Natural killer cell (primary cell): Measurements from ENCODE around the gene CNBP. TPM values are rescaled to one million over a fixed set of nuclear protein-coding genes. Genes with fewer than 3 reads are reported as not detected.

Experiments
- ATAC-seq, 3 donors: fragments of 150-1000 bp in 2 of 3; fragments of 200-7000 bp in 1 of 3; cut with Tn5 transposase; 1 replicate in 1 of 3; 2 replicates in 2 of 3; pipeline ENCODE4 v1.10.0; 2021; ENCODE audit warnings: mild to moderate bottlenecking in 2 of 3, moderate library complexity in 2 of 3
- DNase-seq, 2 donors: peaks; one replicate each; pipeline versions ENCODE4 v3.0.0 to v3.0.0-alpha.2; 2013 to 2021; ENCODE audit warnings: mixed read lengths in 1 of 2
- H3K27ac ChIP-seq: one replicate; pipeline ENCODE4 v1.5.1; 2013; ENCODE audit warnings: mild to moderate bottlenecking, low read length
- H3K27me3 ChIP-seq: one replicate; pipeline ENCODE4 v1.6.1; 2013; ENCODE audit warnings: low read length; ENCODE audit not compliant: control insufficient read depth, insufficient read depth
- H3K36me3 ChIP-seq: one replicate; pipeline ENCODE4 v1.6.1; 2013; ENCODE audit warnings: low read length; ENCODE audit not compliant: control insufficient read depth, insufficient read depth
- H3K4me1 ChIP-seq: one replicate; pipeline ENCODE4 v1.6.1; 2013; ENCODE audit warnings: low read length; ENCODE audit not compliant: control insufficient read depth, insufficient read depth
- H3K4me3 ChIP-seq: one replicate; pipeline ENCODE4 v1.5.1; 2013; ENCODE audit warnings: low read length
- H3K9me3 ChIP-seq: one replicate; pipeline ENCODE4 v1.6.1; 2013; ENCODE audit warnings: low read length; ENCODE audit not compliant: control insufficient read depth, insufficient read depth
- H3K27ac Mint-ChIP-seq, 2 donors: one replicate each; pipeline ENCODE4 v1.8.0; 2022; ENCODE audit warnings: mild to moderate bottlenecking in 2 of 2, mixed read lengths in 2 of 2, moderate library complexity in 1 of 2
- H3K27me3 Mint-ChIP-seq, 2 donors: one replicate each; pipeline ENCODE4 v1.8.0; 2022; ENCODE audit warnings: low read depth in 2 of 2, mixed read lengths in 2 of 2
- H3K36me3 Mint-ChIP-seq: one replicate; pipeline ENCODE4 v1.8.0; 2022; ENCODE audit warnings: mixed read lengths
- H3K4me1 Mint-ChIP-seq, 2 donors: one replicate each; pipeline ENCODE4 v1.8.0; 2022; ENCODE audit warnings: mixed read lengths in 2 of 2
- H3K4me3 Mint-ChIP-seq: one replicate; pipeline ENCODE4 v1.8.0; 2022; ENCODE audit warnings: mild to moderate bottlenecking, moderate library complexity, mixed read lengths
- H3K9me3 Mint-ChIP-seq, 2 donors: one replicate each; pipeline ENCODE4 v1.8.0; 2022; ENCODE audit warnings: mixed read lengths in 2 of 2
- WGBS: methylation state at CpG from one replicate; pipeline ENCODE4 v1.1.7; 2013; ENCODE audit warnings: missing lambda C conversion rate; ENCODE audit not compliant: insufficient coverage; 5-methylcytosine and 5-hydroxymethylcytosine counted together
- intact Hi-C: fragments of 100-400 bp; cut with micrococcal nuclease; formaldehyde crosslinking; loops from one replicate; pipeline ENCODE4 v1.14.2; 2022
- total RNA-seq, 4 donors: library from RNA; stranded (reverse); fragments of 120-200 nt in 1 of 4; gene quantifications; one replicate each; pipeline versions ENCODE4 v1.2.3 to v1.2.4, GENCODE V29; 2013 to 2022
- TF ChIP-seq, protein P1 (sequence below): fragments of 200-600 bp; IDR thresholded peaks from one replicate; pipeline ENCODE4 v1.8.0; 2022; ENCODE audit warnings: antibody characterized with exemption

CNBP gene
- total RNA-seq, 3 donors from 2014 or later (not counting 1 experiment from before 2014, with no cell fraction given), result 202 to 223 (median 211) TPM

DNA sequence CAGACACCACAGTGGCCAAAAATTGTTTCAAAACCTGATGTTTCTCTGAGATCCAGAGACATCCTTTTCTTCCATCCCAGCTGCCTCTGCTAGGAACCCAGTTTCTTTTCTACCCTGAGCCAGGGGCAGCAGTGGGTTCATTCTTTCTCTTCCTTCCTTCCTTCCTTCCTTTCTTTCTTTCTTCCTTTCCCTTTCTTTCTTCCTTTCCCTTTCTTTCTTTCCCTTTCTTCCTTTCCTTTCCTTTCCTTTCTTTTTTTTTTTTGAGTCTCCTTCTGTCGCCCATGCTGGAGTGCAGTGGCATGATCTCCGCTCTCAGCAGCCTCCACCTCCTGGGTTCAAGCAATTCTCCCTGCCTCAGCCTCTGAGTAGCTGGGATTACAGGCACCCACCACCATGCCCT, 35.0 kb upstream of the CNBP start:
- H3K4me1 ChIP-seq, result no peaks in the 10 kb centered on the region
- ATAC-seq (no peak), DNase-seq (no peak)
- no peak overlapping the region for H3K4me3 ChIP-seq
- H3K27ac ChIP-seq, result no peak overlapping the region
- Mint-ChIP-seq H3K27ac (no peak overlapping the region), H3K27me3 (peaks cover 0 to 3% of the 10 kb centered on the region in 2 donors), H3K4me1 (no peaks in the 10 kb centered on the region), H3K36me3 (no peaks in the 10 kb centered on the region), H3K4me3 (no peak overlapping the region), H3K9me3 (no peaks in the 10 kb centered on the region)
- no peaks in the 10 kb centered on the region for H3K9me3 ChIP-seq
- TF ChIP-seq, protein P1, sequence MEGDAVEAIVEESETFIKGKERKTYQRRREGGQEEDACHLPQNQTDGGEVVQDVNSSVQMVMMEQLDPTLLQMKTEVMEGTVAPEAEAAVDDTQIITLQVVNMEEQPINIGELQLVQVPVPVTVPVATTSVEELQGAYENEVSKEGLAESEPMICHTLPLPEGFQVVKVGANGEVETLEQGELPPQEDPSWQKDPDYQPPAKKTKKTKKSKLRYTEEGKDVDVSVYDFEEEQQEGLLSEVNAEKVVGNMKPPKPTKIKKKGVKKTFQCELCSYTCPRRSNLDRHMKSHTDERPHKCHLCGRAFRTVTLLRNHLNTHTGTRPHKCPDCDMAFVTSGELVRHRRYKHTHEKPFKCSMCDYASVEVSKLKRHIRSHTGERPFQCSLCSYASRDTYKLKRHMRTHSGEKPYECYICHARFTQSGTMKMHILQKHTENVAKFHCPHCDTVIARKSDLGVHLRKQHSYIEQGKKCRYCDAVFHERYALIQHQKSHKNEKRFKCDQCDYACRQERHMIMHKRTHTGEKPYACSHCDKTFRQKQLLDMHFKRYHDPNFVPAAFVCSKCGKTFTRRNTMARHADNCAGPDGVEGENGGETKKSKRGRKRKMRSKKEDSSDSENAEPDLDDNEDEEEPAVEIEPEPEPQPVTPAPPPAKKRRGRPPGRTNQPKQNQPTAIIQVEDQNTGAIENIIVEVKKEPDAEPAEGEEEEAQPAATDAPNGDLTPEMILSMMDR, result no peak
- WGBS, result 93% methylated on average over 2 of the region's 2 CpGs
- no peaks in the 10 kb centered on the region for H3K36me3 ChIP-seq
- intact Hi-C loops, result no loop called here
- no peaks in the 10 kb centered on the region for H3K27me3 ChIP-seq

- no peak overlapping the region for H3K4me3 ChIP-seq
- ATAC-seq (no peak), DNase-seq (no peak)
- 98% methylated on average over 4 of the region's 5 CpGs for WGBS
- H3K27ac Mint-ChIP-seq, result no peak overlapping the region
- H3K27ac ChIP-seq, result no peak overlapping the region
- no peaks in the 10 kb centered on the region for H3K9me3 ChIP-seq
- H3K27me3 Mint-ChIP-seq, result peaks cover 0 to 3% of the 10 kb centered on the region in 2 donors
- TF ChIP-seq, protein P1, result no peak
- intact Hi-C loops, result no loop called here
- H3K36me3 ChIP-seq, result no peaks in the 10 kb centered on the region
- no peaks in the 10 kb centered on the region for H3K27me3 ChIP-seq
- H3K9me3 Mint-ChIP-seq, result no peaks in the 10 kb centered on the region
- H3K36me3 Mint-ChIP-seq, result no peaks in the 10 kb centered on the region
- H3K4me1 Mint-ChIP-seq, result no peaks in the 10 kb centered on the region
- no peak overlapping the region for H3K4me3 Mint-ChIP-seq
- H3K4me1 ChIP-seq, result no peaks in the 10 kb centered on the region
Measured at GRCh38 chr3:129213238-129213637, 29.5 kb upstream of the CNBP start.

GRCh38 chr3:129211772-129212171, 28.1 kb upstream of the CNBP start:
- ATAC-seq, result no peak

GRCh38 chr3:129211345-129211744, 27.6 kb upstream of the CNBP start:
- WGBS, result 95% methylated on average over 1 of the region's 1 CpG
- H3K9me3 ChIP-seq, result no peaks in the 10 kb centered on the region
- intact Hi-C loops, result no loop called here
- no peaks in the 10 kb centered on the region for H3K27me3 ChIP-seq
- TF ChIP-seq, protein P1, result no peak
- H3K4me1 Mint-ChIP-seq, result no peaks in the 10 kb centered on the region
- no peaks in the 10 kb centered on the region for H3K36me3 ChIP-seq
- no peak for DNase-seq
- H3K27ac ChIP-seq, result no peak overlapping the region
- H3K4me3 Mint-ChIP-seq, result no peak overlapping the region
- peaks cover 0 to 3% of the 10 kb centered on the region in 2 donors for H3K27me3 Mint-ChIP-seq
- no peaks in the 10 kb centered on the region for H3K36me3 Mint-ChIP-seq
- H3K27ac Mint-ChIP-seq, result no peak overlapping the region
- no peak overlapping the region for H3K4me3 ChIP-seq
- ATAC-seq, result no peak
- no peaks in the 10 kb centered on the region for H3K4me1 ChIP-seq
- H3K9me3 Mint-ChIP-seq, result no peaks in the 10 kb centered on the region

More at GRCh38 chr3:129211772-129212171, 28.1 kb upstream of the CNBP start:
- H3K4me3 ChIP-seq, result no peak overlapping the region
- 77% methylated on average over 6 of the region's 6 CpGs for WGBS
- H3K4me1 ChIP-seq, result no peaks in the 10 kb centered on the region
- TF ChIP-seq, protein P1, result no peak
- H3K4me1 Mint-ChIP-seq, result no peaks in the 10 kb centered on the region
- DNase-seq, result no peak
- intact Hi-C loops, result no loop called here
- H3K27ac ChIP-seq, result no peak overlapping the region
- H3K36me3 Mint-ChIP-seq, result no peaks in the 10 kb centered on the region
- no peak overlapping the region for H3K4me3 Mint-ChIP-seq
- H3K27me3 Mint-ChIP-seq, result peaks cover 0 to 3% of the 10 kb centered on the region in 2 donors
- no peaks in the 10 kb centered on the region for H3K9me3 Mint-ChIP-seq
- no peaks in the 10 kb centered on the region for H3K27me3 ChIP-seq
- no peak overlapping the region for H3K27ac Mint-ChIP-seq
- H3K36me3 ChIP-seq, result no peaks in the 10 kb centered on the region
- H3K9me3 ChIP-seq, result no peaks in the 10 kb centered on the region
